ENCODE results near the gene ALDOC. TPM values are rescaled to one million over a fixed set of nuclear protein-coding genes. Genes with fewer than 3 reads are reported as not detected.

The ALDOC gene
- polyA plus RNA-seq, 2 of the 4 experiments (the other 2 are of a cell fraction): 1.9 to 6.3 TPM

DNA sequence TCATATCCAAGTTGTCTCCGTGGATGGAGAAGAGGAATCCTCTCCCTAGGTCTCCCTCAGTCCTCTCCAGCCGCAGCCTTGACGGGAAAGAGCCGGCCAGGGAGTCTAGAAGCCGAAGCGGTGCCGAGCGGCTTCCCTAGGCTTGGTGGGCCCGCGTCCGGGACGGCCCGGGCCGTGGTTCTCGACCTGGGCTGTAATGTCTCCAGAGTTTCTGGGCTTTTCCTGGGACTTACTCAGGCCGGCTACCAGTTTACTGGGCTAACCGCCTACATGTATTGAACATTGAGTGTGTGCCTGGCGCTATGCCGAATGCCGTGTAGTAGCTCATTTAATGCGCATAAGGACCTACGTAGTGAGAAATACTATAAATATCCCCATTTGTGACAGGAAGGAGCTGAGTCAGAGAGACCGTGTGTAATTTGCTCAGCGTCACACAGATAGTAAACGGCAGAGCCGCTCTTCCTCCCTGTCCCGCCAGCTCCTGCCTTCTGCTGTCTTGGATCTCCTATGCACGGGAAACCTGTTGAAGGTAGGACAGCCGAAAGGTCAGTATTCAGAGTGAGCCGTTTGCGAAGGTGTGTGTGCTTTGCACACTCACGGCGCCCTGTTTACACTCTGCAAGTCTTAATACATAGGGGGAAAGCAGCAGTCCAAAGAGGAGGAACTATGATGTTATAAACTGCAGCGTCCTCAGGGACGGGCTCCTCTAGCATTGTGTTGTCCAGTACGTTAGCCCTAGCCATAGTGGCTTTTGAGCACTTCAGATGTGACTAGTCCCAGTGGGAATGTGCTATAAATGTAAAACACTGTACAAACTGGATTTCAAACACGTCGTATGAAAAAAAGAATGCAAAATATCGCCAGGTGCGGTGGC lies 22.9 kb upstream of the ALDOC start:
- ATAC-seq (peak; percentile 79 to 83), FAIRE-seq (no peak), DNase-seq (ENCODE audit: low read depth in 1 of 2, low spot score in 1 of 2) (peak; percentile 72 to 83)
- Histone ChIP-seq H3K9me3 (no peaks in the 10 kb centered on the region), H3K4me2 (peak overlapping the region; percentile 78), H3K4me3 (peak overlapping the region; percentile 79), H3K27ac (peak overlapping the region; percentile 55 to 88), H3K4me1 (peaks cover 17% of the 10 kb centered on the region)
- ChIA-PET CTCF (interaction anchor here (0.7 to 3.1 kb wide), 5 partner anchors 8 to 141 kb away, joined by 3 to 20 read pairs (median 3); partner anchors contain the start of gene BLTP2), POLR2A (interaction anchor here (0.9 to 1.1 kb wide), 4 partner anchors 12 to 120 kb away, joined by 3 to 4 read pairs (median 4); partner anchors contain the start of genes BLTP2, PIGS and RPL23A)
- TF ChIP-seq TP53 (CRISPR knock-in tag; IDR thresholded peaks at IDR 0.05) (0 out of 2 replicates have a peak, but pooled peaks have one; percentile 25), POLR2AphosphoS2 (conservative IDR thresholded peaks at IDR 0.05; ENCODE audit: low read length) (no peak), FOSL2 (IDR thresholded peaks at IDR 0.05) (no peak), FOSL2 (CRISPR knock-in tag; IDR thresholded peaks at IDR 0.05) (peak; percentile 47), JUN (IDR thresholded peaks at IDR 0.05) (peak in 1 of 2 experiments; percentile 39; a peak in 1 of 5 replicates), HDAC2 (IDR thresholded peaks at IDR 0.05) (no peak), FOSB (CRISPR knock-in tag; IDR thresholded peaks at IDR 0.05) (no peak), USF2 (IDR thresholded peaks at IDR 0.05) (no peak)
- TF ChIP-seq, protein P1, sequence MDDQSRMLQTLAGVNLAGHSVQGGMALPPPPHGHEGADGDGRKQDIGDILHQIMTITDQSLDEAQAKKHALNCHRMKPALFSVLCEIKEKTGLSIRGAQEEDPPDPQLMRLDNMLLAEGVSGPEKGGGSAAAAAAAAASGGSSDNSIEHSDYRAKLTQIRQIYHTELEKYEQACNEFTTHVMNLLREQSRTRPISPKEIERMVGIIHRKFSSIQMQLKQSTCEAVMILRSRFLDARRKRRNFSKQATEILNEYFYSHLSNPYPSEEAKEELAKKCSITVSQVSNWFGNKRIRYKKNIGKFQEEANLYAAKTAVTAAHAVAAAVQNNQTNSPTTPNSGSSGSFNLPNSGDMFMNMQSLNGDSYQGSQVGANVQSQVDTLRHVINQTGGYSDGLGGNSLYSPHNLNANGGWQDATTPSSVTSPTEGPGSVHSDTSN (IDR thresholded peaks at IDR 0.05): no peak
- 12% methylated on average over 40 of the region's 40 CpGs for WGBS (ENCODE audit: missing lambda C conversion rate)

- Histone ChIP-seq H3K4me2 (peak within 1 kb of the TSS; percentile 78), H3K4me3 (peak within 1 kb of the TSS; percentile 79), H3K4me1 (peaks cover 17% of the 10 kb centered on the region), H3K27ac (peak within 1 kb of the TSS; percentile 79 to 88), H3K9me3 (no peaks in the 10 kb centered on the region)
- ChIA-PET CTCF (interaction anchor here (1.0 to 3.1 kb wide), 9 partner anchors 9 to 105 kb away, joined by 3 to 20 read pairs (median 5); partner anchors contain the start of genes ALDOC and BLTP2), POLR2A (interaction anchor here (0.9 to 1.1 kb wide), 3 partner anchors 12 to 46 kb away, joined by 3 to 4 read pairs (median 3); partner anchors contain the start of genes BLTP2 and PIGS)
- FAIRE-seq: no peak
- DNase-seq (ENCODE audit: low read depth in 1 of 2, low spot score in 1 of 2): peak; percentile 95 to 99
- ATAC-seq: peak; percentile 91 to 96
- peak; percentile 90 for TF ChIP-seq KDM5A (IDR thresholded peaks at IDR 0.05)
- 0 out of 2 replicates have a peak, but pooled peaks have one; percentile 23 for TF ChIP-seq HDAC2 (IDR thresholded peaks at IDR 0.05)
- TF ChIP-seq USF2 (IDR thresholded peaks at IDR 0.05): no peak
- TF ChIP-seq HOXB5 (CRISPR knock-in tag; IDR thresholded peaks at IDR 0.05): no peak
- 0 out of 2 replicates have a peak, but pooled peaks have one; percentile 27 for TF ChIP-seq GATA3 (IDR thresholded peaks at IDR 0.05; ENCODE audit: borderline replicate concordance)
- TF ChIP-seq POLR2A (IDR thresholded peaks at IDR 0.05; ENCODE audit: low read length): peak; percentile 83
- peak; percentile 50 for TF ChIP-seq MAFK (IDR thresholded peaks at IDR 0.05; ENCODE audit: partially characterized antibody)
- peak; percentile 39; the same call in 1 of the 3 replicates for TF ChIP-seq BCL3 (IDR thresholded peaks at IDR 0.05)
- TF ChIP-seq HEYL (CRISPR knock-in tag; IDR thresholded peaks at IDR 0.05): no peak
- peak; percentile 38; the same call in 1 of the 2 replicates for TF ChIP-seq MAX (IDR thresholded peaks at IDR 0.05)
- peak in 1 of 2 experiments; percentile 79; a peak in 4 of 5 replicates for TF ChIP-seq JUN (IDR thresholded peaks at IDR 0.05)
- peak; percentile 58; the same call in 1 of the 2 replicates for TF ChIP-seq PHF8 (IDR thresholded peaks at IDR 0.05; ENCODE audit: borderline replicate concordance, low read depth)
- TF ChIP-seq ZFP36 (IDR thresholded peaks at IDR 0.05; ENCODE audit: borderline replicate concordance, partially characterized antibody): no peak
- 2% methylated on average over 23 of the region's 44 CpGs for WGBS (ENCODE audit: missing lambda C conversion rate)
Observed at GRCh38 chr17:28598799-28599310, 22.2 kb upstream of the ALDOC start, which contains the start of gene SPAG5. Gene SPAG5, minus strand, starts transcription at chr17:28599025. Its CDS starts 79 bp downstream, at chr17:28598946.
